ENCODE results near the gene DISC1.
A peak's percentile ranks its signal among the peaks of the same experiment; 100 is the strongest.

Gene DISC1

GRCh38 chr1:231860221-231861088, 233.9 kb downstream of the DISC1 start:
- DNase-seq (ENCODE audit: low read depth) = no peak

GRCh38 chr1:231861541-231862481, 235.2 kb downstream of the DISC1 start:
- no peak for DNase-seq (ENCODE audit: low read depth)

- DNase-seq (ENCODE audit: low read depth) = no peak
Observed at GRCh38 chr1:231862611-231863010, 236.0 kb downstream of the DISC1 start.

- no peak for DNase-seq (ENCODE audit: low read depth)
Observed at GRCh38 chr1:231865331-231865730, 238.7 kb downstream of the DISC1 start.

GRCh38 chr1:231866392-231867331, 240.1 kb downstream of the DISC1 start:
- DNase-seq (ENCODE audit: low read depth) = no peak

GRCh38 chr1:231867607-231868006, 241.0 kb downstream of the DISC1 start:
- no peak for DNase-seq (ENCODE audit: low read depth)

- no peak for DNase-seq (ENCODE audit: low read depth)
Observed at GRCh38 chr1:231869364-231869763, 242.8 kb downstream of the DISC1 start.

GRCh38 chr1:231871471-231871870, 244.9 kb downstream of the DISC1 start:
- DNase-seq (ENCODE audit: low read depth) = no peak

- DNase-seq (ENCODE audit: low read depth) = no peak
Observed at GRCh38 chr1:231871878-231872277, 245.3 kb downstream of the DISC1 start.

GRCh38 chr1:231872461-231872910, 245.9 kb downstream of the DISC1 start:
- no peak for DNase-seq (ENCODE audit: low read depth)

GRCh38 chr1:231878737-231879136, 252.1 kb downstream of the DISC1 start:
- no peak for DNase-seq (ENCODE audit: low read depth)

- DNase-seq (ENCODE audit: low read depth) = no peak
Observed at GRCh38 chr1:231879296-231879695, 252.7 kb downstream of the DISC1 start.

GRCh38 chr1:231882333-231882732, 255.7 kb downstream of the DISC1 start:
- no peak for DNase-seq (ENCODE audit: low read depth)

- DNase-seq (ENCODE audit: low read depth) = no peak
Observed at GRCh38 chr1:231882790-231883189, 256.2 kb downstream of the DISC1 start.

GRCh38 chr1:231883382-231883781, 256.8 kb downstream of the DISC1 start:
- DNase-seq (ENCODE audit: low read depth) = no peak

GRCh38 chr1:231885209-231885854, 258.7 kb downstream of the DISC1 start:
- DNase-seq (ENCODE audit: low read depth) = peak; percentile 69

- no peak for DNase-seq (ENCODE audit: low read depth)
Observed at GRCh38 chr1:231887166-231887565, 260.6 kb downstream of the DISC1 start.

GRCh38 chr1:231887866-231888265, 261.3 kb downstream of the DISC1 start:
- no peak for DNase-seq (ENCODE audit: low read depth)

- DNase-seq (ENCODE audit: low read depth) = no peak
Observed at GRCh38 chr1:231890791-231891190, 264.2 kb downstream of the DISC1 start.

GRCh38 chr1:231893400-231894102, 267.0 kb downstream of the DISC1 start:
- DNase-seq (ENCODE audit: low read depth) = no peak
